HepG2 (cell line): Measurements from ENCODE around the gene PPP1R3C. TPM values are rescaled to one million over a fixed set of nuclear protein-coding genes. Genes with fewer than 3 reads are reported as not detected.

Experiments used
- ATAC-seq: fragments of 200-7000 bp; cut with Tn5 transposase; 3 replicates; pipeline ENCODE4 v1.9.1; 2020; ENCODE audit warnings: mild to moderate bottlenecking, moderate library complexity
- BruUV-seq: library from RNA; stranded (reverse); fragments of 400-500 nt; replicated peaks from 2 replicates; lab custom pipeline; 2021; lab: Mats Ljungman, UMichigan
- CTCF ChIA-PET: fragments of 300-600 bp; formaldehyde crosslinking; extraction: SDS; loops from one replicate; lab custom pipeline; 2021; ENCODE audit warnings: low total read pairs, inconsistent platforms, low intra/inter-chr PET ratio; lab: Yijun Ruan, JAX
- POLR2A ChIA-PET: fragments of 350-600 bp; sonication (Branson Sonifier 250); formaldehyde crosslinking; loops from one replicate; lab custom pipeline; 2020; ENCODE audit warnings: antibody characterized with exemption, inconsistent platforms; lab: Yijun Ruan, JAX
- DNase-seq: peaks from one replicate; pipeline ENCODE4 v3.0.0-alpha.2; 2015; ENCODE audit warnings: low spot score
- FAIRE-seq: peaks from 3 replicates; lab custom pipeline; 2011; peaks lifted over from hg19 to GRCh38; lab: Jason Lieb, UNC
- H2AFZ ChIP-seq: one replicate; pipeline ENCODE4 v1.6.1; 2011; ENCODE audit warnings: low read length, inconsistent platforms
- H3K27ac ChIP-seq: fragments of 300-600 bp; 3 replicates; pipeline ENCODE4 v1.8.0; 2011; ENCODE audit warnings: mixed run types, mild to moderate bottlenecking, mixed read lengths, low read length, inconsistent platforms; ENCODE audit not compliant: insufficient read depth; ENCODE audit errors: extremely low read length
- H3K27me3 ChIP-seq, 2 experiments: fragments of 200-600 bp in 1 of 2; 2 replicates in 1 of 2; 3 replicates in 1 of 2; pipeline versions ENCODE4 v1.6.0 to v1.8.0; 2011; ENCODE audit warnings: low read length in 2 of 2, mild to moderate bottlenecking in 2 of 2, moderate library complexity in 2 of 2, inconsistent platforms in 1 of 2; ENCODE audit not compliant: insufficient read depth in 2 of 2, control insufficient read depth in 1 of 2
- H3K36me3 ChIP-seq, 2 experiments: fragments of 200-600 bp in 1 of 2; replicated peaks in 1 of 2; 2 replicates in 1 of 2; 3 replicates in 1 of 2; pipeline versions ENCODE4 v1.5.1 to v1.8.0; 2011; ENCODE audit warnings: low read length in 2 of 2, inconsistent platforms in 1 of 2; ENCODE audit not compliant: insufficient read depth in 2 of 2, control insufficient read depth in 1 of 2
- H3K4me1 ChIP-seq: 2 replicates; pipeline ENCODE4 v1.5.1; 2012; ENCODE audit warnings: low read length, inconsistent platforms; ENCODE audit not compliant: insufficient read depth
- H3K4me2 ChIP-seq: 2 replicates; pipeline ENCODE4 v1.6.0; 2011; ENCODE audit warnings: low read depth, low read length, inconsistent platforms
- H3K4me3 ChIP-seq, 3 experiments: fragments of 200-600 bp in 1 of 3; sonication (generic), shearing (Covaris generic) in 1 of 3; replicated peaks in 1 of 3; 2 replicates each; pipeline ENCODE4 v1.5.1; 2011 to 2016; ENCODE audit warnings: low read length in 3 of 3, inconsistent platforms in 2 of 3, low read depth in 2 of 3, mild to moderate bottlenecking in 2 of 3, control low read depth in 1 of 3, mixed read lengths in 1 of 3; ENCODE audit not compliant: insufficient read depth in 1 of 3
- H3K79me2 ChIP-seq: one replicate; pipeline ENCODE4 v1.6.1; 2011; ENCODE audit warnings: low read length, inconsistent platforms; ENCODE audit not compliant: insufficient read depth
- H3K9ac ChIP-seq: 2 replicates; pipeline ENCODE4 v1.6.0; 2011; ENCODE audit warnings: mild to moderate bottlenecking, low read depth, low read length, inconsistent platforms; ENCODE audit not compliant: insufficient read depth
- H3K9me3 ChIP-seq: 2 replicates; pipeline ENCODE4 v1.5.1; 2012; ENCODE audit warnings: mild to moderate bottlenecking, low read length
- H4K20me1 ChIP-seq: 2 replicates; pipeline ENCODE4 v1.6.0; 2011; ENCODE audit warnings: inconsistent platforms, mild to moderate bottlenecking, low read length, moderate library complexity; ENCODE audit not compliant: insufficient read depth
- HMG20B ChIP-seq: conservative IDR thresholded peaks from 2 replicates; pipeline ENCODE4 v1.6.1; 2016; ENCODE audit warnings: missing genetic modification reagents, missing compliant biosample characterization
- HNRNPK ChIP-seq: fragments of 200-400 bp; formaldehyde crosslinking; IDR thresholded peaks from 2 replicates; pipeline ENCODE4 v1.6.1; 2018; ENCODE audit warnings: low read length, low read depth, moderate library complexity, mild to moderate bottlenecking; ENCODE audit not compliant: poor library complexity, severe bottlenecking
- ISX ChIP-seq: sonication (generic); formaldehyde crosslinking; conservative IDR thresholded peaks from 2 replicates; pipeline ENCODE4 v1.5.0; 2020; ENCODE audit warnings: missing genetic modification reagents
- MED8 ChIP-seq: sonication (generic); formaldehyde crosslinking; IDR thresholded peaks from 2 replicates; pipeline ENCODE4 v1.8.1; 2023; ENCODE audit warnings: mild to moderate bottlenecking, missing genetic modification reagents; ENCODE audit not compliant: insufficient replicate concordance
- MYPOP ChIP-seq: sonication (generic); formaldehyde crosslinking; IDR thresholded peaks from 2 replicates; pipeline ENCODE4 v1.8.1; 2023; ENCODE audit warnings: mild to moderate bottlenecking, moderate library complexity, missing genetic modification reagents
- RBM39 ChIP-seq: fragments of 200-400 bp; formaldehyde crosslinking; IDR thresholded peaks from one replicate; pipeline ENCODE4 v1.6.1; 2018; ENCODE audit warnings: antibody characterized with exemption, mild to moderate bottlenecking, low read depth, low read length; ENCODE audit not compliant: poor library complexity, severe bottlenecking
- RERE ChIP-seq: IDR thresholded peaks from 2 replicates; pipeline ENCODE4 v1.6.1; 2016; ENCODE audit warnings: low read depth, missing genetic modification reagents, missing compliant biosample characterization
- SOX5 ChIP-seq: IDR thresholded peaks from 2 replicates; pipeline ENCODE4 v1.6.1; 2016; ENCODE audit warnings: borderline replicate concordance
- SP4 ChIP-seq: sonication (generic); formaldehyde crosslinking; IDR thresholded peaks from 2 replicates; pipeline ENCODE4 v1.8.1; 2023; ENCODE audit warnings: mild to moderate bottlenecking, missing genetic modification reagents
- THAP9 ChIP-seq: sonication (generic); formaldehyde crosslinking; IDR thresholded peaks from 2 replicates; pipeline ENCODE4; 2020; ENCODE audit warnings: missing genetic modification reagents, mild to moderate bottlenecking, borderline replicate concordance
- TRIM24 ChIP-seq: sonication (generic); formaldehyde crosslinking; IDR thresholded peaks from 2 replicates; pipeline ENCODE4 v1.8.0; 2022; ENCODE audit warnings: mild to moderate bottlenecking, missing genetic modification reagents
- ZNF253 ChIP-seq: sonication (generic); formaldehyde crosslinking; IDR thresholded peaks from 2 replicates; pipeline ENCODE4 v1.8.0; 2022; ENCODE audit warnings: mild to moderate bottlenecking, missing genetic modification reagents, borderline replicate concordance
- ZNF841 ChIP-seq: sonication (generic); formaldehyde crosslinking; IDR thresholded peaks from 2 replicates; pipeline ENCODE4 v1.8.1; 2023; ENCODE audit warnings: missing genetic modification reagents, borderline replicate concordance
- WGBS: methylation state at CpG from one replicate; pipeline ENCODE4 v1.1.6; 2017; ENCODE audit warnings: low lambda C conversion rate; 5-methylcytosine and 5-hydroxymethylcytosine counted together
- in situ Hi-C: cut with HindIII; loops from 2 replicates; pipeline ENCODE4 v1.10.0; 2017; ENCODE audit warnings: low pct_unique_long_range_greater_than_20kb; ENCODE audit not compliant: extremely low pct_ligation_motif_present
- intact Hi-C: fragments of 100-400 bp; cut with micrococcal nuclease; formaldehyde crosslinking; loops from one replicate; pipeline ENCODE4 v1.10.0; 2022; ENCODE audit not compliant: unreplicated experiment
- polyA plus RNA-seq, 8 experiments: library from polyadenylated mRNA; depleted of rRNA in 3 of 8; stranded (reverse) in 7 of 8; unstranded in 1 of 8; fragments of >200 nt; fragmentation: Illumina TruSeq in 4 of 8; extraction: Trizol in 4 of 8; gene quantifications; 2 replicates each; pipeline versions ENCODE4 v1.2.1 to v1.2.3, GENCODE V29; 2011 to 2016; ENCODE audit warnings: low read depth in 4 of 8, missing spikeins in 1 of 8, mixed read lengths in 1 of 8; ENCODE audit not compliant: insufficient read depth in 1 of 8
- total RNA-seq, 5 experiments: library from RNA; depleted of rRNA; stranded (reverse); fragments of >200 nt; fragmentation: Illumina TruSeq; extraction: Trizol; gene quantifications; 2 replicates each; pipeline ENCODE4 v1.2.3, GENCODE V29; 2016; ENCODE audit warnings: low read depth in 1 of 5

Gene PPP1R3C
- total and polyA plus RNA-seq, 2 of the 13 experiments (the other 11 are each of a cell fraction or from before 2014, with no cell fraction given): 13.3 to 14.8 TPM

GRCh38 chr10:91589015-91589657, 43.7 kb downstream of the PPP1R3C start:
- in situ Hi-C loops (no loop called here), intact Hi-C loops (no loop called here)
- no peak overlapping the region for H3K4me3 ChIP-seq
- POLR2A ChIA-PET: interaction anchor here (0.7 kb wide), 1 partner anchor 535 kb away, joined by 4 read pairs; no protein-coding TSS in a partner anchor
- H3K9me3 ChIP-seq: no peaks in the 10 kb centered on the region
- no peaks in the 10 kb centered on the region for H3K36me3 ChIP-seq
- no peaks in the 10 kb centered on the region for H3K79me2 ChIP-seq
- BruUV-seq: no TSS peak
- peaks cover 0 to 17% of the 10 kb centered on the region in 2 experiments; a peak in 2 of 5 replicates for H3K27me3 ChIP-seq
- no peak overlapping the region for H3K4me2 ChIP-seq
- CTCF ChIA-PET: no interaction called here
- DNase-seq (no peak), FAIRE-seq (no peak), ATAC-seq (no peak)
- H3K27ac ChIP-seq: no peak overlapping the region
- H4K20me1 ChIP-seq: no peaks in the 10 kb centered on the region
- 17% methylated on average over 5 of the region's 6 CpGs for WGBS
- H3K9ac ChIP-seq: no peak overlapping the region
- H3K4me1 ChIP-seq: peaks cover 37% of the 10 kb centered on the region
- no peak overlapping the region for H2AFZ ChIP-seq
- TF ChIP-seq HNRNPK (no peak), SP4 (CRISPR knock-in tag) (no peak), ISX (no peak), ZNF841 (CRISPR knock-in tag) (no peak), HMG20B (CRISPR knock-in tag) (no peak), SOX5 (CRISPR knock-in tag) (no peak), RBM39 (no peak), ZNF253 (no peak), THAP9 (no peak), MED8 (CRISPR knock-in tag) (no peak), TRIM24 (CRISPR knock-in tag) (no peak), RERE (no peak), MYPOP (CRISPR knock-in tag) (no peak)
